Keratinocyte (primary cell): ENCODE results near the gene SYNE2. TPM values are rescaled to one million over a fixed set of nuclear protein-coding genes. Genes with fewer than 3 reads are reported as not detected.

Source experiments
- DNase-seq: peaks from one replicate; pipeline ENCODE4 v3.0.0-alpha.2; 2011; ENCODE audit warnings: low read depth, missing footprints, low spot score
- FAIRE-seq: peaks from 2 replicates; lab custom pipeline; 2011; peaks lifted over from hg19 to GRCh38; lab: Jason Lieb, UNC
- H2AFZ ChIP-seq: 2 replicates; pipeline ENCODE4 v1.6.0; 2012; ENCODE audit warnings: low read length, control low read depth, inconsistent platforms; ENCODE audit not compliant: control insufficient read depth
- H3K27ac ChIP-seq: 2 replicates; pipeline ENCODE4 v1.5.1; 2011; ENCODE audit warnings: low read length; ENCODE audit not compliant: control insufficient read depth, insufficient read depth
- H3K27me3 ChIP-seq: 3 replicates; pipeline ENCODE4 v1.6.0; 2011; ENCODE audit warnings: low read length; ENCODE audit not compliant: control insufficient read depth, insufficient read depth; ENCODE audit errors: extremely low read depth
- H3K36me3 ChIP-seq, 2 experiments: 2 replicates in 1 of 2; 3 replicates in 1 of 2; pipeline ENCODE4 v1.5.1; 2011; ENCODE audit warnings: low read length in 2 of 2, mild to moderate bottlenecking in 1 of 2; ENCODE audit not compliant: control insufficient read depth in 2 of 2, insufficient read depth in 2 of 2; ENCODE audit errors: extremely low read depth in 1 of 2
- H3K4me1 ChIP-seq: 3 replicates; pipeline ENCODE4 v1.5.1; 2011; ENCODE audit warnings: low read length; ENCODE audit not compliant: control insufficient read depth, insufficient read depth; ENCODE audit errors: extremely low read depth
- H3K4me2 ChIP-seq: 3 replicates; pipeline ENCODE4 v1.6.0; 2011; ENCODE audit warnings: low read depth, low read length; ENCODE audit not compliant: control insufficient read depth, insufficient read depth; ENCODE audit errors: extremely low read depth
- H3K4me3 ChIP-seq, 3 experiments: fragments of 200-600 bp in 1 of 3; sonication (generic) in 1 of 3; 2 replicates in 2 of 3; 3 replicates in 1 of 3; pipeline ENCODE4 v1.5.1; 2011 to 2016; ENCODE audit warnings: low read length in 3 of 3, mild to moderate bottlenecking in 3 of 3, control low read depth in 2 of 3, inconsistent platforms in 1 of 3, low read depth in 1 of 3, mixed read lengths in 1 of 3, mixed run types in 1 of 3, moderate library complexity in 1 of 3; ENCODE audit not compliant: control insufficient read depth in 2 of 3, insufficient read depth in 2 of 3; ENCODE audit errors: extremely low read depth in 1 of 3
- H3K79me2 ChIP-seq: 2 replicates; pipeline ENCODE4 v1.6.0; 2012; ENCODE audit warnings: low read length; ENCODE audit not compliant: control insufficient read depth, insufficient read depth
- H3K9ac ChIP-seq: 3 replicates; pipeline ENCODE4 v1.6.0; 2011; ENCODE audit warnings: low read length; ENCODE audit not compliant: control insufficient read depth, insufficient read depth; ENCODE audit errors: extremely low read depth
- H3K9me1 ChIP-seq: 3 replicates; pipeline ENCODE4 v1.6.0; 2011; ENCODE audit warnings: low read length; ENCODE audit not compliant: control insufficient read depth, insufficient read depth; ENCODE audit errors: extremely low read depth
- H3K9me3 ChIP-seq: 2 replicates; pipeline ENCODE4 v1.5.1; 2012; ENCODE audit warnings: low read depth, low read length; ENCODE audit not compliant: control insufficient read depth
- H4K20me1 ChIP-seq: 3 replicates; pipeline ENCODE4 v1.6.0; 2011; ENCODE audit warnings: low read length; ENCODE audit not compliant: control insufficient read depth, insufficient read depth; ENCODE audit errors: extremely low read depth
- EZH2 ChIP-seq: IDR thresholded peaks from one replicate; pipeline ENCODE4 v1.6.1; 2012; ENCODE audit warnings: inconsistent platforms, mild to moderate bottlenecking, low read length, moderate library complexity
- dilution Hi-C: fragments of 300-500 bp; cut with MboI; formaldehyde crosslinking; loops from one replicate; pipeline ENCODE4 v1.7.0; 2020; ENCODE audit warnings: low sequenced_read_pairs; ENCODE audit not compliant: extremely low pct_ligation_motif_present
- polyA plus RNA-seq, 5 experiments: library from polyadenylated mRNA; depleted of rRNA in 3 of 5; stranded (reverse) in 3 of 5; stranded (forward) in 1 of 5; unstranded in 1 of 5; fragments of >200 nt; gene quantifications; 1 replicate in 1 of 5; 2 replicates in 3 of 5; 3 replicates in 1 of 5; pipeline versions ENCODE4 v1.2.1 to v1.2.3, GENCODE V29; 2011 to 2012; ENCODE audit warnings: missing spikeins in 2 of 5, low read depth in 1 of 5, low replicate concordance in 1 of 5
- TF ChIP-seq, protein P1 (sequence below), 3 experiments: IDR thresholded peaks in 1 of 3; conservative IDR thresholded peaks in 1 of 3; optimal IDR thresholded peaks in 1 of 3; 2 replicates in 2 of 3; 3 replicates in 1 of 3; pipeline versions ENCODE3 to v1.5.1; 2011; ENCODE audit warnings: low read length in 3 of 3, mild to moderate bottlenecking in 3 of 3, moderate library complexity in 2 of 3, control low read depth in 1 of 3, inconsistent platforms in 1 of 3; ENCODE audit not compliant: insufficient read depth in 2 of 3; ENCODE audit errors: extremely low read depth in 1 of 3

The SYNE2 gene
- polyA plus RNA-seq, 1 donor (not counting 4 experiments of a cell fraction or from before 2014, with no cell fraction given), result 9.9 TPM

DNA sequence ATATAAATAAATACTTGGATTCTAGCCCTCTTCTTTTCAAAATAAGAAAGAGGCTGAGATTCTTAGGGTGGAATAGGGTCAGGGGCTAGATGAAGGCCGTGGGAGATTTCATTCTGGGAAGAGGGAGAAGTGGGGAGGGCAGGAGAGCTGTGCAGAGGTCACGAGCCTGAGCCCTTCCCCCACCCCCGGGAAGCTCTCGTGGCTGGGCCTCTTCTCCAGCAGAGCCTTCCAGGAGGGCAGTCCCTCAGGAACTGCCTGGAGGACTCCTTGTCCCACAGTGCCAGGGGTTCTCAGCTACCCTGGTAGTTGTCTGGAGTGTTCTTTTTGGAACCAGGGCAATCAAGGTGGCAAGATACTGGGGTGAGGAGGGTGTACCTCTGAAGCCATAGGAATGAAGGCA, 347.4 kb downstream of the SYNE2 start:
- no peak overlapping the region for H3K4me3 ChIP-seq
- no peaks in the 10 kb centered on the region for H3K27me3 ChIP-seq
- FAIRE-seq (no peak), DNase-seq (no peak)
- no peaks in the 10 kb centered on the region for H3K9me1 ChIP-seq
- no peaks in the 10 kb centered on the region for H3K79me2 ChIP-seq
- H3K9ac ChIP-seq, result no peak overlapping the region
- dilution Hi-C loops, result no loop called here
- no peaks in the 10 kb centered on the region for H3K4me1 ChIP-seq
- no peaks in the 10 kb centered on the region for H3K9me3 ChIP-seq
- no peak overlapping the region for H2AFZ ChIP-seq
- no peak for TF ChIP-seq EZH2
- TF ChIP-seq, protein P1, sequence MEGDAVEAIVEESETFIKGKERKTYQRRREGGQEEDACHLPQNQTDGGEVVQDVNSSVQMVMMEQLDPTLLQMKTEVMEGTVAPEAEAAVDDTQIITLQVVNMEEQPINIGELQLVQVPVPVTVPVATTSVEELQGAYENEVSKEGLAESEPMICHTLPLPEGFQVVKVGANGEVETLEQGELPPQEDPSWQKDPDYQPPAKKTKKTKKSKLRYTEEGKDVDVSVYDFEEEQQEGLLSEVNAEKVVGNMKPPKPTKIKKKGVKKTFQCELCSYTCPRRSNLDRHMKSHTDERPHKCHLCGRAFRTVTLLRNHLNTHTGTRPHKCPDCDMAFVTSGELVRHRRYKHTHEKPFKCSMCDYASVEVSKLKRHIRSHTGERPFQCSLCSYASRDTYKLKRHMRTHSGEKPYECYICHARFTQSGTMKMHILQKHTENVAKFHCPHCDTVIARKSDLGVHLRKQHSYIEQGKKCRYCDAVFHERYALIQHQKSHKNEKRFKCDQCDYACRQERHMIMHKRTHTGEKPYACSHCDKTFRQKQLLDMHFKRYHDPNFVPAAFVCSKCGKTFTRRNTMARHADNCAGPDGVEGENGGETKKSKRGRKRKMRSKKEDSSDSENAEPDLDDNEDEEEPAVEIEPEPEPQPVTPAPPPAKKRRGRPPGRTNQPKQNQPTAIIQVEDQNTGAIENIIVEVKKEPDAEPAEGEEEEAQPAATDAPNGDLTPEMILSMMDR (optimal IDR thresholded peaks at IDR 0.05 in 1 of 3, IDR thresholded peaks at IDR 0.05 in 1 of 3, conservative IDR thresholded peaks at IDR 0.05 in 1 of 3; ENCODE audit: extremely low read depth in 1 of 3, insufficient read depth in 2 of 3, low read length in 3 of 3), result no peak
- H3K27ac ChIP-seq, result no peak overlapping the region
- H3K4me2 ChIP-seq, result no peak overlapping the region
- H4K20me1 ChIP-seq, result no peaks in the 10 kb centered on the region
- H3K36me3 ChIP-seq, result no peaks in the 10 kb centered on the region

DNA sequence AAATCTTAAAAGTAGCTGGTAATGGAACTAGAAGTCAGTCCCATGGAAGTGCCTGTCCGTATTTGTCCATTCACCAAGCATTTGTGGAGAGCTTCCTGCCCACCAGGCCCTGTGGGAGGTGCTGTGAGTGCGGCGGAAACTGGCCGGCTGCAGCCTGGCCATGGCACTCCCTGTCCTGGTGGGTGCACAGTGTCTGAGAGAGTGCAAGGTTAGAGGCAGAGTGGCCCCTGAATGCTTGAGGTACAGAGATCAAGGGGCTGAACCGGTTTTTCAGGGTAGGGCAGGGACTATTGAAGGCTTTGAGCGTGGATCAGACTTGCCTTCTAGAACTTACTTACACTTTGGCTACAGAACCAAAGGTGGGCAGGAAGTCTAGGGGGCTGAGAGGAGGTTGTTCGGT, 348.5 kb downstream of the SYNE2 start:
- DNase-seq (no peak), FAIRE-seq (no peak)
- Histone ChIP-seq H3K27ac (no peak overlapping the region), H3K4me2 (no peak overlapping the region), H3K9me3 (no peaks in the 10 kb centered on the region), H3K4me3 (no peak overlapping the region), H3K4me1 (no peaks in the 10 kb centered on the region), H3K9ac (no peak overlapping the region), H3K9me1 (no peaks in the 10 kb centered on the region), H3K79me2 (no peaks in the 10 kb centered on the region), H3K36me3 (no peaks in the 10 kb centered on the region), H4K20me1 (no peaks in the 10 kb centered on the region), H2AFZ (no peak overlapping the region), H3K27me3 (no peaks in the 10 kb centered on the region)
- dilution Hi-C loops, result no loop called here
- TF ChIP-seq, protein P1 (optimal IDR thresholded peaks at IDR 0.05 in 1 of 3, IDR thresholded peaks at IDR 0.05 in 1 of 3, conservative IDR thresholded peaks at IDR 0.05 in 1 of 3; ENCODE audit: extremely low read depth in 1 of 3, insufficient read depth in 2 of 3, low read length in 3 of 3), result no peak
- TF ChIP-seq EZH2, result no peak
